Measurements from ENCODE around the gene RHOJ.

DNA sequence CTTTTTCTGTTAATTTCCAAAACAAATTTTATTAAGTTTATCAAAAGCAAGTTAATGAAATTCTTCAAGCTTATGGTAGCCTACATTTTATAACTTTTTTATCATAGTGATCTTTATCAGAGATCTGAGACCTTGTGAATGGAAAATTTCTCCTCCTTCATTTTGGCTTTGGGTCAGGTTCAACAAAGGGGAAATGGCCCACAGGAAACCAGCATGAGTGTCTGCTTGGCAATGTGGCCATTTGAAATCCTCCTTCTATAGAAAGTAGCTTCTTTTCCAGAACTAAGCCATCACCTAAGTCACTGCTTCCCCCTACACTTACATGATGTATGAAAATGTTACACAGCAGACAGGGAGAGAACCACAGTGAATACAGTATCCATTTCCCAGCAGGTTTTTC, 1.6 kb downstream of the RHOJ start:
- no peak for TF ChIP-seq EZH2 (IDR thresholded peaks at IDR 0.05; ENCODE audit: borderline replicate concordance, control insufficient read depth, low read depth, low read length)
- no peak for TF ChIP-seq ZBTB33 (IDR thresholded peaks at IDR 0.05)
- TF ChIP-seq BHLHE40 (IDR thresholded peaks at IDR 0.05; ENCODE audit: borderline replicate concordance in 1 of 2, low read depth in 2 of 2, low read length in 1 of 2), result no peak
- TF ChIP-seq, protein P1, sequence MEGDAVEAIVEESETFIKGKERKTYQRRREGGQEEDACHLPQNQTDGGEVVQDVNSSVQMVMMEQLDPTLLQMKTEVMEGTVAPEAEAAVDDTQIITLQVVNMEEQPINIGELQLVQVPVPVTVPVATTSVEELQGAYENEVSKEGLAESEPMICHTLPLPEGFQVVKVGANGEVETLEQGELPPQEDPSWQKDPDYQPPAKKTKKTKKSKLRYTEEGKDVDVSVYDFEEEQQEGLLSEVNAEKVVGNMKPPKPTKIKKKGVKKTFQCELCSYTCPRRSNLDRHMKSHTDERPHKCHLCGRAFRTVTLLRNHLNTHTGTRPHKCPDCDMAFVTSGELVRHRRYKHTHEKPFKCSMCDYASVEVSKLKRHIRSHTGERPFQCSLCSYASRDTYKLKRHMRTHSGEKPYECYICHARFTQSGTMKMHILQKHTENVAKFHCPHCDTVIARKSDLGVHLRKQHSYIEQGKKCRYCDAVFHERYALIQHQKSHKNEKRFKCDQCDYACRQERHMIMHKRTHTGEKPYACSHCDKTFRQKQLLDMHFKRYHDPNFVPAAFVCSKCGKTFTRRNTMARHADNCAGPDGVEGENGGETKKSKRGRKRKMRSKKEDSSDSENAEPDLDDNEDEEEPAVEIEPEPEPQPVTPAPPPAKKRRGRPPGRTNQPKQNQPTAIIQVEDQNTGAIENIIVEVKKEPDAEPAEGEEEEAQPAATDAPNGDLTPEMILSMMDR (IDR thresholded peaks at IDR 0.05 in 2 of 3, conservative IDR thresholded peaks at IDR 0.05 in 1 of 3; ENCODE audit: control insufficient read depth in 2 of 3, extremely low read depth in 1 of 3, insufficient read depth in 1 of 3, low read depth in 3 of 3, low read length in 3 of 3), result no peak
- no peak for TF ChIP-seq NR2C1 (IDR thresholded peaks at IDR 0.05)
- TF ChIP-seq RCOR1 (conservative IDR thresholded peaks at IDR 0.05; ENCODE audit: low read depth, low read length), result no peak
- no peak for TF ChIP-seq MAX (IDR thresholded peaks at IDR 0.05; ENCODE audit: low read depth, low read length)
- no peak for TF ChIP-seq ATF3 (IDR thresholded peaks at IDR 0.05; ENCODE audit: borderline replicate concordance, extremely low read depth, low read depth, low read length)
